ENCODE data around the gene TBC1D22A. TPM values are rescaled to one million over a fixed set of nuclear protein-coding genes. Genes with fewer than 3 reads are reported as not detected.

Gene TBC1D22A
- total RNA-seq, 4 donors from 2014 or later, result 42.6 to 70.4 (median 55.1) TPM

DNA sequence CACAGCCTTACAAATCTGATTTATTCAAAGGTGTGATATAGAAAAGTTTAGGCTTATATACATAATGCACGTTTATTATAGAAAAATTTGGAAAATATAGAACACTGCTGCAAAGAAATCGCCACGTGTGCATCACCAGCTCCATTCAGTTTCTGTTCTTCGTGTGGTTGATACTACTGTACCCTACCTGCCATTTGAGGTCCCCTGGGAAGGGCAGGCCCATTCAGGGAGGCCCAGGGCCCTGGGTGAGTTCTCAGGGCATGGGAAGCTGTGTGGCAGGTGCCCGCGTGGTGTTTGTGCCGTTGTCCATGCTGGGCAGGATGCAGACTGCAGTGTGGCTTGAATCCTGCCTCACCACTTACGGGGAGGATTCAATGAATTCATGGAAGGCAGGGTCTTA is 60.8 kb downstream of the TBC1D22A start:
- no peak overlapping the region for H3K4me3 ChIP-seq
- no peak for DNase-seq
- TF ChIP-seq, protein P1, sequence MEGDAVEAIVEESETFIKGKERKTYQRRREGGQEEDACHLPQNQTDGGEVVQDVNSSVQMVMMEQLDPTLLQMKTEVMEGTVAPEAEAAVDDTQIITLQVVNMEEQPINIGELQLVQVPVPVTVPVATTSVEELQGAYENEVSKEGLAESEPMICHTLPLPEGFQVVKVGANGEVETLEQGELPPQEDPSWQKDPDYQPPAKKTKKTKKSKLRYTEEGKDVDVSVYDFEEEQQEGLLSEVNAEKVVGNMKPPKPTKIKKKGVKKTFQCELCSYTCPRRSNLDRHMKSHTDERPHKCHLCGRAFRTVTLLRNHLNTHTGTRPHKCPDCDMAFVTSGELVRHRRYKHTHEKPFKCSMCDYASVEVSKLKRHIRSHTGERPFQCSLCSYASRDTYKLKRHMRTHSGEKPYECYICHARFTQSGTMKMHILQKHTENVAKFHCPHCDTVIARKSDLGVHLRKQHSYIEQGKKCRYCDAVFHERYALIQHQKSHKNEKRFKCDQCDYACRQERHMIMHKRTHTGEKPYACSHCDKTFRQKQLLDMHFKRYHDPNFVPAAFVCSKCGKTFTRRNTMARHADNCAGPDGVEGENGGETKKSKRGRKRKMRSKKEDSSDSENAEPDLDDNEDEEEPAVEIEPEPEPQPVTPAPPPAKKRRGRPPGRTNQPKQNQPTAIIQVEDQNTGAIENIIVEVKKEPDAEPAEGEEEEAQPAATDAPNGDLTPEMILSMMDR (IDR thresholded peaks at IDR 0.05), result no peak
- no peak for TF ChIP-seq POLR2A (IDR thresholded peaks at IDR 0.05)
- H3K36me3 ChIP-seq, result peaks cover 0 to 20% (median 0%) of the 10 kb centered on the region in 3 donors
- no peaks in the 10 kb centered on the region for H3K27me3 ChIP-seq
- H3K27ac ChIP-seq, result no peak overlapping the region
- H3K4me1 ChIP-seq, result peaks cover 0 to 2% (median 0%) of the 10 kb centered on the region in 4 donors
- no peaks in the 10 kb centered on the region for H3K9me3 ChIP-seq

DNA sequence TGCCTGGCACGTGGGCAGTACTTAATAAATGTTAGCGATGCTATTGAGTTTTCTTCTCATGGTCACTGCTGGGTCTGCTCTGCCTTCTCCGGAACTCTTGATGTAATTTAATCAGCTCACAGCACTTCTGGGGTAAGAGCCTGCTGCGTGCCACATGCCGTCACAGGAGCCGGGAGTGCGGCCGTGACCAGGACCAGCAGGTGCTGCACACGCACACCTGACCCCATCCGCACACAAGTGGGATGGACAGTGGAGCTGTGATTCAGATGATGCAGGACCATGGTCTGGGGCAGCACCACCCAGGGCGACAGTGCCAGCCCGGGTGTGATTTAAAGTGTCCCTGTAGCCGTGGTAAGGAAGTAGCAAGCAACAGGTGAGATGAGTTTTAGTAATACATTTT is 61.2 kb downstream of the TBC1D22A start:
- no peaks in the 10 kb centered on the region for H3K9me3 ChIP-seq
- no peak overlapping the region for H3K27ac ChIP-seq
- peak in 1 of 3 donors; percentile 33 for DNase-seq
- H3K4me1 ChIP-seq, result peaks cover 0 to 6% (median 0%) of the 10 kb centered on the region in 4 donors
- no peak overlapping the region for H3K4me3 ChIP-seq
- TF ChIP-seq POLR2A (IDR thresholded peaks at IDR 0.05), result no peak
- TF ChIP-seq, protein P1 (IDR thresholded peaks at IDR 0.05), result no peak
- H3K27me3 ChIP-seq, result no peaks in the 10 kb centered on the region
- H3K36me3 ChIP-seq, result peaks cover 0 to 20% (median 0%) of the 10 kb centered on the region in 3 donors

DNA sequence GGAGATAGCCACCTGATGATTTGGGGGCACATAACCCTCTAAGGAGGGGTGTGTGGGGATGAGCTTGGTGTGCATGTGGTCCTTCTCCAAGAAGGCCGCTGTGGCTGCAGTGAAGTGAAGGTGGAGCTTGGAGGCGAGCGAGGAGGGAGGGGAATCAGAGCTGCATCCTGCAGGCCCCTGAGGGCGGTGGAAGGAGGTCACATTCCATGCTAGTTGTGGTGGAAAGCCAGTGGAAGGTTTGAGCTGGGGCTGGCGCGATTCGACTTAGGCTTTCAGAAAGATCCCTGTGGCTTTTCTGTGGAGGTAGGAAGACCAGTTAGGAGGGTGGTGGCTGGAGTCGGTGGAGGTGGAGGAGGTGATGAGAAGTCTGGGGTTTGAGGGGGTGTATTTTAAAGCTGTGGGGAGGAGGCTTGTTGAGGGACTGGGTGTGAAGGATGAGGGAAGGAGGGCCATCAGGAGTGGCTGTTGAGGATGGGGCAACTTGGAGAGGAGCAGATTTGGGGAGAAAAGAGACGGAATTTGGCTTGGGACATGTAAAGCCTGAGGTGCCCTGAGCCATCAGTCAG is 62.0 kb downstream of the TBC1D22A start:
- DNase-seq, result peak in 1 of 3 donors; percentile 28
- no peak overlapping the region for H3K4me3 ChIP-seq
- peaks cover 0 to 13% (median 0%) of the 10 kb centered on the region in 4 donors for H3K4me1 ChIP-seq
- TF ChIP-seq, protein P1 (IDR thresholded peaks at IDR 0.05), result no peak
- no peak for TF ChIP-seq POLR2A (IDR thresholded peaks at IDR 0.05)
- H3K36me3 ChIP-seq, result peaks cover 0 to 20% (median 0%) of the 10 kb centered on the region in 3 donors
- H3K9me3 ChIP-seq, result no peaks in the 10 kb centered on the region
- no peak overlapping the region for H3K27ac ChIP-seq
- H3K27me3 ChIP-seq, result no peaks in the 10 kb centered on the region

DNA sequence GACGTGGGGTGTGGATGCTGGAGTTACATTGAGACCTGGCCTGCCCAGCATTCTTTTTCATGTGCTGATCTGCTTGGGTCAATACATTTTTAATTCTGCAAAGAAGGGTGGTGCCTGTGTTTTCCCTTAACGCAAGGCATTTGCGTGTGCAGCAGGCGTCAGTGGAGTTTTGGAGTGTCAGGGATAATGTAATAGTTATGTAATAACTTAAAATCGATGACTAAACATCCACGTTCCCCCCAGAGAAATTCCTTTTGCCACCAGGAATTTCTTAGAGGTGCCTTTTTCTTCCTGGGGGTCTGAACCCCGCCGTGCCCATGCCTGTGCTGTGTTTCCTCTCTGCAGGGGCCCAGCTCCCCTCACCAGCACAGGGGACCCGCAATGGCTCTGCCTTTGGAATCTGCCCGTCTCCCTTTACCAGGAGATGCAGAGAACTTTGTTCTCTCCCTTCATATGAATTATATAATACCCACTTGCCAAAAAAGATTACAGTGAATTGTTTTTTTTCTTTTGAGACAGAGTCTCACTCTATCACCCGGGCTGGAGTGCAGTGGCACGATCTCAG is 62.6 kb downstream of the TBC1D22A start:
- H3K36me3 ChIP-seq, result peaks cover 0 to 20% (median 0%) of the 10 kb centered on the region in 3 donors
- H3K27me3 ChIP-seq, result no peaks in the 10 kb centered on the region
- no peak overlapping the region for H3K27ac ChIP-seq
- no peaks in the 10 kb centered on the region for H3K9me3 ChIP-seq
- DNase-seq, result no peak
- TF ChIP-seq, protein P1 (IDR thresholded peaks at IDR 0.05), result no peak
- TF ChIP-seq POLR2A (IDR thresholded peaks at IDR 0.05), result no peak
- H3K4me3 ChIP-seq, result no peak overlapping the region
- H3K4me1 ChIP-seq, result peaks cover 0 to 20% (median 0%) of the 10 kb centered on the region in 4 donors

DNA sequence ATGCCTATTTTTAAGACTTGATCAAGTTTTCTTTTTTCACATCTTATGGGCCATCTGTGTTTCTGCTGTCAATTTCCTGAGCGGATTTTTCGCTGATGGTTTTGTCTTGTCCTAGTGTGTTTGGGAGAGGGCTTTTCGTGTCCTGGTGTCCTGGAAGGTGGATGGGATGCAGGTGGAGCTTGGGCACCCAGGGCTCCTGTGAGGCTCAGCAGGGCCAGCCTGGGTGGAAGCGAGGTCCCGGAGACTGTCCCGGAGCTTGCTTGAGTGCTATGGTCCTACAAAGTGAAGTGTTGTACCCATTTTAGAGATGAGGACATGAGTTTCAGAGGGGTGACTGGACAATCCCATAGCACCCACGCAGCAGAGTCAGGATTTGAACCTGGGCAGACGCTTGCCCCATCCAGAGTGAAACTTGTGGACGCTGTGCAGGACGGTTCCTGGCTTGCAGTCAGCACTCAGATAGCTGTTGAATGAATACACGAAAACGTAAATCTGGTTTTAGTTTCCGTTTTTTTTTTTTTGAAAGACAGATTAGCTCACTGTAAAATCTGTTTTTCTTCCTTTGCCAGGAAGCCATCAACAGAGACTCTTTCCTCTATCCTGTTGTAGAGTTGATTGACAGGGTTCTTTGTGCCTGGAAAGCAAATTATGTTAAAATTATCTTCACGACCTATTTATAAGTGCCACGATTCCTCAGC is 64.1 kb downstream of the TBC1D22A start:
- H3K36me3 ChIP-seq, result peaks cover 0 to 20% (median 0%) of the 10 kb centered on the region in 3 donors
- peaks cover 0 to 30% (median 0%) of the 10 kb centered on the region in 4 donors for H3K4me1 ChIP-seq
- TF ChIP-seq, protein P1 (IDR thresholded peaks at IDR 0.05), result no peak
- no peak overlapping the region for H3K27ac ChIP-seq
- no peak for DNase-seq
- no peaks in the 10 kb centered on the region for H3K27me3 ChIP-seq
- H3K4me3 ChIP-seq, result no peak overlapping the region
- H3K9me3 ChIP-seq, result no peaks in the 10 kb centered on the region

Measured in Peyer's patch (tissue), 4 donors.